H1 (cell line): Measurements from ENCODE around the gene CDC5L. TPM values are rescaled to one million over a fixed set of nuclear protein-coding genes. Genes with fewer than 3 reads are reported as not detected.

Experiments used
- CTCF ChIA-PET: fragments of 300-600 bp; sonication (Branson Sonifier 250); formaldehyde crosslinking; loops from one replicate; lab custom pipeline; 2021; ENCODE audit not compliant: partially characterized antibody; lab: Charles Lee
- POLR2A ChIA-PET: fragments of 300-600 bp; sonication (Branson Sonifier 250); formaldehyde crosslinking; loops from one replicate; lab custom pipeline; 2021; ENCODE audit warnings: inconsistent platforms; ENCODE audit not compliant: partially characterized antibody; lab: Charles Lee
- DNase-seq, 2 experiments: peaks; one replicate each; pipeline versions ENCODE4 v3.0.0 to v3.0.0-alpha.2; 2010 to 2022; ENCODE audit warnings: low spot score in 2 of 2, low read depth in 1 of 2, mixed read lengths in 1 of 2
- FAIRE-seq: peaks from 2 replicates; lab custom pipeline; 2011; peaks lifted over from hg19 to GRCh38; lab: Jason Lieb, UNC
- H2AFZ ChIP-seq: 2 replicates; pipeline ENCODE4 v1.8.1; 2012; ENCODE audit warnings: low read length, inconsistent platforms
- H2AK5ac ChIP-seq: 2 replicates; pipeline ENCODE4 v1.6.1; 2013; ENCODE audit warnings: low read depth, low read length
- H2BK120ac ChIP-seq: replicated peaks from 2 replicates; pipeline ENCODE3; 2013; ENCODE audit warnings: low read depth, low read length, inconsistent platforms
- H2BK12ac ChIP-seq: 2 replicates; pipeline ENCODE4 v1.6.1; 2013; ENCODE audit warnings: low read depth, low read length
- H2BK15ac ChIP-seq: 2 replicates; pipeline ENCODE4 v1.6.1; 2013; ENCODE audit warnings: low read length
- H2BK20ac ChIP-seq: 2 replicates; pipeline ENCODE4 v1.6.1; 2013; ENCODE audit warnings: low read length
- H2BK5ac ChIP-seq: 2 replicates; pipeline ENCODE4 v1.6.1; 2013; ENCODE audit warnings: low read depth, low read length
- H3K14ac ChIP-seq: 2 replicates; pipeline ENCODE4 v1.6.1; 2013; ENCODE audit warnings: inconsistent platforms; ENCODE audit not compliant: insufficient read length
- H3K18ac ChIP-seq: 2 replicates; pipeline ENCODE4 v1.6.1; 2013; ENCODE audit warnings: low read length; ENCODE audit errors: extremely low read depth
- H3K23ac ChIP-seq: 2 replicates; pipeline ENCODE4 v1.6.1; 2013; ENCODE audit warnings: inconsistent platforms; ENCODE audit not compliant: insufficient read length
- H3K23me2 ChIP-seq: 2 replicates; pipeline ENCODE4 v1.6.1; 2013; ENCODE audit warnings: low read depth, low read length
- H3K27ac ChIP-seq: 2 replicates; pipeline ENCODE4 v1.6.1; 2011; ENCODE audit warnings: low read depth, low read length, inconsistent platforms
- H3K27me3 ChIP-seq, 4 experiments: replicated peaks in 1 of 4; 1 replicate in 1 of 4; 2 replicates in 3 of 4; pipeline versions ENCODE4 v1.6.1 to v1.8.1; 2011 to 2013; ENCODE audit warnings: low read length in 3 of 4, mild to moderate bottlenecking in 3 of 4, inconsistent platforms in 2 of 4, mixed read lengths in 2 of 4, moderate library complexity in 1 of 4; ENCODE audit not compliant: control insufficient read depth in 3 of 4, insufficient read depth in 3 of 4; ENCODE audit errors: extremely low read depth in 1 of 4
- H3K36me3 ChIP-seq, 4 experiments: 2 replicates each; pipeline versions ENCODE4 v1.6.1 to v1.8.1; 2011 to 2013; ENCODE audit warnings: mild to moderate bottlenecking in 4 of 4, low read length in 3 of 4, moderate library complexity in 2 of 4, control low read depth in 1 of 4, inconsistent platforms in 1 of 4; ENCODE audit not compliant: insufficient read depth in 4 of 4, control insufficient read depth in 2 of 4
- H3K4ac ChIP-seq: replicated peaks from 2 replicates; pipeline ENCODE3; 2013; ENCODE audit warnings: low read length, low read depth, mixed read lengths, inconsistent platforms; ENCODE audit not compliant: insufficient read length
- H3K4me1 ChIP-seq, 4 experiments: replicated peaks in 1 of 4; 1 replicate in 1 of 4; 2 replicates in 3 of 4; pipeline versions ENCODE4 v1.6.1 to v1.8.1; 2011 to 2013; ENCODE audit warnings: low read length in 3 of 4, inconsistent platforms in 2 of 4, mixed read lengths in 1 of 4; ENCODE audit not compliant: insufficient read depth in 4 of 4, control insufficient read depth in 3 of 4
- H3K4me2 ChIP-seq, 2 experiments: 2 replicates each; pipeline versions ENCODE4 v1.6.1 to v1.8.1; 2011 to 2013; ENCODE audit warnings: low read depth in 2 of 2, low read length in 2 of 2, control low read depth in 1 of 2, inconsistent platforms in 1 of 2, mild to moderate bottlenecking in 1 of 2; ENCODE audit not compliant: insufficient read depth in 1 of 2
- H3K4me3 ChIP-seq, 4 experiments: fragments of 200-600, 300-600 bp in 1 of 4; sonication (generic), shearing (Covaris generic), sonication (Bioruptor Twin) in 1 of 4; 2 replicates each; pipeline versions ENCODE4 v1.5.1 to v1.8.1; 2011 to 2016; ENCODE audit warnings: low read length in 4 of 4, low read depth in 3 of 4, control low read depth in 2 of 4, inconsistent platforms in 2 of 4, mild to moderate bottlenecking in 2 of 4, mixed read lengths in 1 of 4, moderate library complexity in 1 of 4; ENCODE audit not compliant: insufficient read depth in 2 of 4; ENCODE audit errors: extremely low read depth in 1 of 4
- H3K56ac ChIP-seq: replicated peaks from 2 replicates; pipeline ENCODE3; 2013; ENCODE audit warnings: low read depth, mild to moderate bottlenecking, mixed read lengths, low read length, inconsistent platforms; ENCODE audit not compliant: insufficient read length
- H3K79me1 ChIP-seq: 2 replicates; pipeline ENCODE4 v1.6.1; 2013; ENCODE audit warnings: low read depth, low read length, control low read depth
- H3K79me2 ChIP-seq, 2 experiments: 2 replicates each; pipeline versions ENCODE4 v1.6.1 to v1.8.1; 2012 to 2013; ENCODE audit warnings: low read length in 2 of 2, mild to moderate bottlenecking in 2 of 2, inconsistent platforms in 1 of 2; ENCODE audit not compliant: insufficient read depth in 2 of 2, control insufficient read depth in 1 of 2
- H3K9ac ChIP-seq, 4 experiments: replicated peaks in 1 of 4; 1 replicate in 1 of 4; 2 replicates in 3 of 4; pipeline versions ENCODE4 v1.6.1 to v1.8.1; 2011 to 2013; ENCODE audit warnings: low read depth in 3 of 4, low read length in 3 of 4, control low read depth in 2 of 4, mild to moderate bottlenecking in 2 of 4, moderate library complexity in 2 of 4, inconsistent platforms in 1 of 4; ENCODE audit errors: extremely low read depth in 1 of 4
- H3K9me3 ChIP-seq, 2 experiments: 2 replicates each; pipeline versions ENCODE4 v1.6.1 to v1.8.1; 2012 to 2013; ENCODE audit warnings: mild to moderate bottlenecking in 2 of 2, moderate library complexity in 2 of 2, control low read depth in 1 of 2, inconsistent platforms in 1 of 2, low read depth in 1 of 2, low read length in 1 of 2, mixed read lengths in 1 of 2; ENCODE audit not compliant: insufficient read depth in 2 of 2
- H4K20me1 ChIP-seq, 2 experiments: replicated peaks in 1 of 2; 2 replicates each; pipeline versions ENCODE3 to v1.8.1; 2011 to 2013; ENCODE audit warnings: inconsistent platforms in 2 of 2, low read length in 2 of 2, mild to moderate bottlenecking in 1 of 2; ENCODE audit not compliant: insufficient read depth in 2 of 2, control insufficient read depth in 1 of 2
- H4K5ac ChIP-seq: 2 replicates; pipeline ENCODE4 v1.6.1; 2013; ENCODE audit warnings: low read length, low read depth, mixed read lengths, inconsistent platforms; ENCODE audit not compliant: insufficient read length
- H4K8ac ChIP-seq: 2 replicates; pipeline ENCODE4 v1.8.0; 2013; ENCODE audit warnings: mild to moderate bottlenecking, moderate library complexity, low read length, inconsistent platforms; ENCODE audit not compliant: insufficient read depth; ENCODE audit errors: extremely low read depth
- H4K91ac ChIP-seq: replicated peaks from 2 replicates; pipeline ENCODE3; 2013; ENCODE audit warnings: low read length, mixed read lengths, inconsistent platforms; ENCODE audit not compliant: insufficient read length
- ATF2 ChIP-seq: IDR thresholded peaks from 2 replicates; pipeline ENCODE4 v1.6.1; 2012; ENCODE audit warnings: low read length, inconsistent platforms
- CBX5 ChIP-seq: fragments of 300-800, 300-1000 bp; sonication (generic); IDR thresholded peaks from 2 replicates; pipeline ENCODE4 v1.7.1; 2016; ENCODE audit warnings: antibody characterized with exemption, low read length, low read depth
- CHD2 ChIP-seq: IDR thresholded peaks from 2 replicates; pipeline ENCODE4 v1.6.1; 2012; ENCODE audit warnings: low read length, improper control_type of control experiment
- HDAC6 ChIP-seq: IDR thresholded peaks from one replicate; pipeline ENCODE4 v1.7.1; 2012; ENCODE audit warnings: low read depth, mild to moderate bottlenecking, inconsistent platforms, low read length, moderate library complexity
- JUN ChIP-seq: IDR thresholded peaks from 2 replicates; pipeline ENCODE4 v1.6.1; 2011; ENCODE audit warnings: low read depth, mild to moderate bottlenecking, improper control_type of control experiment, low read length
- KDM1A ChIP-seq: fragments of 200-600, 300-600 bp; sonication (generic); IDR thresholded peaks from 2 replicates; pipeline ENCODE4 v1.7.1; 2016; ENCODE audit warnings: mild to moderate bottlenecking, low read length, borderline replicate concordance
- KDM5A ChIP-seq: fragments of 200-600 bp; IDR thresholded peaks from 2 replicates; pipeline ENCODE4 v1.7.1; 2012; ENCODE audit warnings: mild to moderate bottlenecking, low read length, inconsistent platforms, mixed read lengths
- PHF8 ChIP-seq: fragments of 200-600 bp; sonication (generic); conservative IDR thresholded peaks from 2 replicates; pipeline ENCODE4 v1.7.1; 2012; ENCODE audit warnings: low read depth, mild to moderate bottlenecking, inconsistent platforms, low read length, moderate library complexity
- POU5F1 ChIP-seq: IDR thresholded peaks from 2 replicates; pipeline ENCODE4 v1.6.1; 2011; ENCODE audit warnings: low read depth, mild to moderate bottlenecking, low read length, moderate library complexity
- RAD21 ChIP-seq, 2 experiments: IDR thresholded peaks in 1 of 2; conservative IDR thresholded peaks in 1 of 2; 2 replicates each; pipeline ENCODE4 v1.6.1; 2011; ENCODE audit warnings: low read depth in 2 of 2, low read length in 2 of 2, improper control_type of control experiment in 1 of 2, inconsistent platforms in 1 of 2, mild to moderate bottlenecking in 1 of 2, moderate library complexity in 1 of 2
- SIX5 ChIP-seq: IDR thresholded peaks from 2 replicates; pipeline ENCODE4 v1.6.1; 2011; ENCODE audit warnings: mild to moderate bottlenecking, low read depth, low read length
- YY1 ChIP-seq: IDR thresholded peaks from 2 replicates; pipeline ENCODE4 v1.6.1; 2011; ENCODE audit warnings: low read depth, mild to moderate bottlenecking, low read length
- ZNF274 ChIP-seq: IDR thresholded peaks from 2 replicates; pipeline ENCODE4 v1.7.0; 2012; ENCODE audit warnings: low read length, borderline replicate concordance; ENCODE audit errors: extremely low read depth
- WGBS, 2 experiments: shearing (Covaris generic) in 1 of 2; methylation state at CpG; one replicate each; pipeline versions ENCODE4 v1.1.6 to v1.1.7; 2013 to 2015; ENCODE audit warnings: low lambda C conversion rate in 2 of 2, mixed read lengths in 2 of 2, inconsistent platforms in 1 of 2, low coverage in 1 of 2, missing lambda C conversion rate in 1 of 2; ENCODE audit not compliant: insufficient replicate concordance in 2 of 2, insufficient coverage in 1 of 2, insufficient read length in 1 of 2; ENCODE audit errors: extremely low coverage in 1 of 2, missing lambda C conversion rate in 1 of 2; 5-methylcytosine and 5-hydroxymethylcytosine counted together
- polyA plus RNA-seq, 7 experiments: library from polyadenylated mRNA; depleted of rRNA in 3 of 7; stranded (reverse) in 5 of 7; unstranded in 2 of 7; fragments of >200 nt in 5 of 7; fragments of 200-250 nt in 2 of 7; gene quantifications; 1 replicate in 5 of 7; 2 replicates in 1 of 7; 4 replicates in 1 of 7; pipeline versions ENCODE4 v1.2.1 to v1.2.3, GENCODE V29; 2011 to 2013; ENCODE audit warnings: missing spikeins in 2 of 7, mixed read lengths in 2 of 7
- total RNA-seq: library from RNA; stranded (reverse); fragmentation: NEBNext Ultra II Directional; extraction: Animal tissue kit (Norgen Biotek cat#: 25700); gene quantifications from 2 replicates; pipeline ENCODE4 v1.2.1, GENCODE V29; 2021

Gene CDC5L
- total and polyA plus RNA-seq, 2 of the 8 experiments (the other 6 are each of a cell fraction or from before 2014, with no cell fraction given): 8.4 to 32.8 TPM

- no peaks in the 10 kb centered on the region for H3K4me1 ChIP-seq
- no peaks in the 10 kb centered on the region for H3K79me1 ChIP-seq
- DNase-seq (no peak), FAIRE-seq (no peak)
- H4K20me1 ChIP-seq: no peaks in the 10 kb centered on the region
- no peak overlapping the region for H3K56ac ChIP-seq
- no peak overlapping the region for H2AFZ ChIP-seq
- H3K14ac ChIP-seq: no peak overlapping the region
- no peak overlapping the region for H3K4me3 ChIP-seq
- H3K27me3 ChIP-seq: no peaks in the 10 kb centered on the region
- H3K9me3 ChIP-seq: no peaks in the 10 kb centered on the region
- POLR2A ChIA-PET: no interaction called here
- no peak overlapping the region for H4K91ac ChIP-seq
- H3K23me2 ChIP-seq: no peaks in the 10 kb centered on the region; the same call in 1 of the 2 replicates
- no peak overlapping the region for H2BK120ac ChIP-seq
- H3K36me3 ChIP-seq: no peaks in the 10 kb centered on the region
- H4K8ac ChIP-seq: no peak overlapping the region
- no peak overlapping the region for H2AK5ac ChIP-seq
- H3K18ac ChIP-seq: no peak overlapping the region
- H2BK5ac ChIP-seq: no peak overlapping the region
- H2BK15ac ChIP-seq: no peak overlapping the region
- H3K27ac ChIP-seq: no peak overlapping the region
- no peak overlapping the region for H2BK20ac ChIP-seq
- H3K79me2 ChIP-seq: no peaks in the 10 kb centered on the region
- H3K23ac ChIP-seq: no peak overlapping the region
- no peak overlapping the region for H2BK12ac ChIP-seq
- H3K4ac ChIP-seq: no peak overlapping the region
- CTCF ChIA-PET: interaction anchor here (1.1 to 1.4 kb wide), 3 partner anchors 9 to 46 kb away, joined by 3 read pairs; no protein-coding TSS in a partner anchor
- no peak overlapping the region for H3K9ac ChIP-seq
- H3K4me2 ChIP-seq: no peak overlapping the region
- H4K5ac ChIP-seq: no peak overlapping the region
- 77% methylated on average over 1 of the region's 1 CpG; no CpG with 5 or more reads in 1 of the 2 experiments for WGBS, 2 experiments
- no peak for TF ChIP-seq CBX5
- TF ChIP-seq RAD21 (IDR thresholded peaks at IDR 0.05 in 1 of 2, conservative IDR thresholded peaks at IDR 0.05 in 1 of 2; ENCODE audit: low read depth in 2 of 2, low read length in 2 of 2): no peak
- TF ChIP-seq CHD2: no peak
- no peak for TF ChIP-seq PHF8
- TF ChIP-seq YY1: no peak
- TF ChIP-seq KDM5A: no peak
- no peak for TF ChIP-seq ZNF274
- no peak for TF ChIP-seq HDAC6
- TF ChIP-seq JUN: no peak
- TF ChIP-seq SIX5: no peak
- no peak for TF ChIP-seq KDM1A
- TF ChIP-seq ATF2: no peak
- TF ChIP-seq POU5F1: no peak
Observed at GRCh38 chr6:44356487-44356886, 31.0 kb upstream of the CDC5L start.
